ENCODE data around the gene NBAS. TPM values are rescaled to one million over a fixed set of nuclear protein-coding genes. Genes with fewer than 3 reads are reported as not detected.

The NBAS gene
- total RNA-seq, 1 experiment from 2014 or later: 32.5 TPM

DNA sequence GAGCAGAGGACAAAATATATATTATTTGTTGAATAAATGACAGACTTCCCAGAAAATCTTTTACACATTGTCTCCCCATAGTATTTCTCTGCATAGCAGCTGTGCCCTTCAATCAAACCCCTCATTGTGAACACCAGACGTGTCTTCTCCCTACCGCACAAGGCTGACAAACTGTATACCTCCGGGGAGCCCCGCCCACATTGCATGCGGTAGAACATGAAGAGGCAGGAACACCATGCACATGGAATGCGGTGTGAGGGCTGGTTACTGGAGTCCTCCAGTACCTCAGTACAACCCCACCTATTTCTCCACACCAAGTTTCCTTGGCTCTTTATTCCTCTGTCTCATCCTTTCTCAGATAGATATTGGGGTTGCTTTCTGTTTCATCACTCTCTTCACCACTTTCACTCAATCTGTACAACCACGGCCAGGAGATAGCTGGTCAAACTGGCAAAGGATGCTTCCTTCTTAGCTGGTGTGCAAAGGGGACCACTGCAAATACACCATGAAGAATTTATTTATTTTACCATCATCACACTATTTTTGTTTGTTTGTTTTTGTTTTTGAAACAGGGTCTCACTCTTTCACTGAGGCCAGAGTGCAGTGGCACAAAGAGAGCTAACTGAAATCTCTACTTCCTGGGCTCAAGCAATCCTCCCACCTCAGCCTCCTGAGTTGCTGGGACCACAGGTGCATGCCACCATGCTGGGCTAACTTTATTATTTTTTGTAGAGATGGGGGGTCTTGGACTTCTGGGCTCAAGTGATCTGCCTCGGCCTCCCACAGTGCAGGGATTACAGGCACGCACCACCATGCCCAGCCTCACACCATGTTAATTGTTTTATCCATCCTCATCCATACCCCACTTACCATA, 2.3 kb upstream of the NBAS start:
- no peak overlapping the region for H3K56ac ChIP-seq (ENCODE audit: insufficient read length, low read depth, low read length)
- no peak overlapping the region for H4K8ac ChIP-seq (replicated peaks; ENCODE audit: insufficient read length, low read depth, low read length)
- no peaks in the 10 kb centered on the region for H4K20me1 ChIP-seq (ENCODE audit: control insufficient read depth, insufficient read depth, insufficient read length)
- Mint-ChIP-seq H3K36me3 (ENCODE audit: insufficient read depth in 1 of 3, low read depth in 3 of 3) (no peaks in the 10 kb centered on the region), H3K9me3 (no peaks in the 10 kb centered on the region), H3K27ac (no peak overlapping the region), H3K4me1 (peaks cover 13 to 20% of the 10 kb centered on the region in 2 experiments), H3K27me3 (ENCODE audit: low read depth) (peaks cover 3% of the 10 kb centered on the region; the same call in 1 of the 2 replicates), H3K4me3 (no peak overlapping the region)
- no peaks in the 10 kb centered on the region; the same call in 1 of the 2 replicates for H3K79me2 ChIP-seq (ENCODE audit: insufficient read depth, low read length)
- H3K4ac ChIP-seq (ENCODE audit: low read depth, low read length): no peak overlapping the region
- H3K18ac ChIP-seq (ENCODE audit: insufficient read length, low read depth, low read length): no peak overlapping the region
- H3K23ac ChIP-seq (ENCODE audit: insufficient read length, low read depth, low read length): no peak overlapping the region
- no peaks in the 10 kb centered on the region for H3K27me3 ChIP-seq (ENCODE audit: insufficient read depth, low read length)
- no peak overlapping the region for H2BK12ac ChIP-seq (ENCODE audit: insufficient read length, low read depth, low read length)
- H3K4me2 ChIP-seq (ENCODE audit: insufficient read depth, insufficient read length, low read length): no peak overlapping the region
- H3K27ac ChIP-seq (ENCODE audit: insufficient read length, low read depth, low read length): no peak overlapping the region
- no peak overlapping the region for H3K14ac ChIP-seq (ENCODE audit: insufficient read depth, low read length)
- no peak overlapping the region for H2AFZ ChIP-seq (ENCODE audit: low read length)
- no peak for TF ChIP-seq CTCF (conservative IDR thresholded peaks at IDR 0.05)
- H2BK120ac ChIP-seq (ENCODE audit: low read depth, low read length, poor library complexity, severe bottlenecking): no peak overlapping the region
- no peak overlapping the region for H4K91ac ChIP-seq (ENCODE audit: insufficient read length, low read depth, low read length)
- no peak overlapping the region for H2BK15ac ChIP-seq (ENCODE audit: low read depth, low read length)
- WGBS (ENCODE audit: extremely low coverage, insufficient read length, low lambda C conversion rate): no CpG with 5 or more reads among the region's 9 CpGs
- peaks cover 12% of the 10 kb centered on the region for H3K23me2 ChIP-seq (ENCODE audit: insufficient read length, low read depth, low read length, poor library complexity, severe bottlenecking)
- no peak overlapping the region for H3K9ac ChIP-seq (ENCODE audit: extremely low read depth, insufficient read length, low read length)
- no peak overlapping the region for H2BK5ac ChIP-seq (ENCODE audit: insufficient read length, low read length)
- H3K79me1 ChIP-seq (ENCODE audit: insufficient read depth, low read depth, low read length, poor library complexity, severe bottlenecking): peaks cover 4% of the 10 kb centered on the region
- no peak for DNase-seq
- H3T11ph ChIP-seq (ENCODE audit: low read length): no peak overlapping the region
- 0 out of 2 replicates have a peak, but pooled peaks cover 3% of the 10 kb centered on the region for H3K4me1 ChIP-seq (ENCODE audit: insufficient read depth, low read length)
- H4K5ac ChIP-seq (ENCODE audit: insufficient read length, low read depth, low read length): no peak overlapping the region
- H2AK5ac ChIP-seq (ENCODE audit: insufficient read length, low read length): no peak overlapping the region
- no peak overlapping the region for H2BK20ac ChIP-seq (ENCODE audit: low read depth, low read length, poor library complexity, severe bottlenecking)
- no peaks in the 10 kb centered on the region for H3K9me3 ChIP-seq (ENCODE audit: control insufficient read depth, low read depth, low read length)
